Activated T-helper 2 cell treated with anti-CD3 and anti-CD28 coated beads, Interferon-gamma antibody, Interleukin-2, Interleukin-4, amounts not matched to agents 10 μg/mL and 5 μg/mL and 100 μg/mL, durations not matched to agents 14 hours and 24 hours and 36 hours (primary cell): ENCODE results near the gene LMF2. TPM values are rescaled to one million over a fixed set of nuclear protein-coding genes. Genes with fewer than 3 reads are reported as not detected.

Experiments used
- DNase-seq: peaks from one replicate; pipeline ENCODE4 v3.0.0; 2021; ENCODE audit warnings: low spot score
- H3K27ac Mint-ChIP-seq: one replicate; pipeline ENCODE4 v1.8.0; 2021; ENCODE audit warnings: mixed read lengths
- H3K27me3 Mint-ChIP-seq: one replicate; pipeline ENCODE4 v1.8.0; 2021; ENCODE audit warnings: low read depth, mixed read lengths
- H3K36me3 Mint-ChIP-seq: one replicate; pipeline ENCODE4 v1.8.0; 2021; ENCODE audit warnings: low read depth, mixed read lengths
- H3K4me1 Mint-ChIP-seq: one replicate; pipeline ENCODE4 v1.8.0; 2021; ENCODE audit warnings: low read depth, mixed read lengths
- H3K4me3 Mint-ChIP-seq: one replicate; pipeline ENCODE4 v1.8.0; 2021; ENCODE audit warnings: low read depth, mild to moderate bottlenecking, moderate library complexity, mixed read lengths
- H3K9me3 Mint-ChIP-seq: one replicate; pipeline ENCODE4 v1.8.0; 2021; ENCODE audit warnings: mixed read lengths
- intact Hi-C: fragments of 100-400 bp; cut with micrococcal nuclease; formaldehyde crosslinking; loops from one replicate; pipeline ENCODE4 v1.15.1; 2023
- total RNA-seq: library from RNA; stranded (reverse); gene quantifications from 2 replicates; pipeline ENCODE4 v1.2.3, GENCODE V29; 2022

The LMF2 gene
- total RNA-seq, 1 donor from 2014 or later: 77.2 TPM

DNA sequence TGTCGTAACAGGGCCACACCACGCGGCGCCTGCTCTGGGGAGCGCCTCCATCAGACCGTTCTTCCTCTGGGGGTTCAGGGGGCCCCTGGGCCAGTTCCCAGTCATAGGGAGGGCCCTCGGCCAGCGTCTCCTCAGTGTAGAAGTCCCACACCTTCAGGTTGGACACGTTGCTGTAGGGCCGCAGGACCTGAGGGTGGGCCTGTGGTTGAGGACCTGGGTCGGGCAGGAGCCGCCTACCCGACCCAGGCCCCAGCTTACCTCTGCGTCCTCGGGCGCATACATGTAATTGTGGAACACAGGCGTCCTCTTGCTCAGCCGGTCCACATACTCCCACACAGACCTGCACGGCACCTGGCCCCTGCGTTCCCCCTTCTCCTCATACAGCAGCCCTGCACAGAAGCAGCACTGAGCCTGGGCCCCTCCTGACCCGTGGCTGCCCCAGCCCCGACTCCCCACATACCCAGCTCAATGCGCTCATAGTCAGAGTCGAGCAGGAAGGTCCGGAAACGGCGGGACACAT, 52.9 kb downstream of the LMF2 start:
- Mint-ChIP-seq H3K36me3 (peaks cover 58% of the 10 kb centered on the region), H3K27ac (no peak overlapping the region), H3K27me3 (no peaks in the 10 kb centered on the region), H3K9me3 (no peaks in the 10 kb centered on the region), H3K4me1 (peaks cover 10% of the 10 kb centered on the region), H3K4me3 (no peak overlapping the region)
- no peak for DNase-seq
- intact Hi-C loops: no loop called here

Other genes starting within 250 kb of the LMF2 start
- gene MAPK12, start 246.0 kb downstream of the LMF2 start, total RNA-seq: 16.3 and 17.6 TPM in 2 replicates
- gene MAPK11, start 237.3 kb downstream of the LMF2 start, total RNA-seq: 19.0 and 20.9 TPM in 2 replicates
- 9.8 and 11.1 TPM in 2 replicates for gene PLXNB2, start 200.1 kb downstream of the LMF2 start, total RNA-seq
- gene DENND6B, start 180.7 kb downstream of the LMF2 start, total RNA-seq: 2.3 and 2.7 TPM in 2 replicates
- gene PPP6R2, start 164.4 kb downstream of the LMF2 start, total RNA-seq: 42.9 and 45.0 TPM in 2 replicates
- 102 and 106 TPM in 2 replicates for gene SBF1, start 32.7 kb downstream of the LMF2 start, total RNA-seq
- gene ADM2, start 26.2 kb downstream of the LMF2 start, total RNA-seq: 2.2 and 2.9 TPM in 2 replicates
- gene MIOX, start 20.8 kb downstream of the LMF2 start, total RNA-seq: 0.25 TPM in 1 of 2 replicates, not detected in the other
- 112 and 115 TPM in 2 replicates for gene NCAPH2, start 522 bp upstream of the LMF2 start, total RNA-seq
- 3.8 and 8.7 TPM in 2 replicates for gene SCO2, start 17.9 kb upstream of the LMF2 start, total RNA-seq
- gene TYMP, start 22.3 kb upstream of the LMF2 start, total RNA-seq: 35.9 and 36.9 TPM in 2 replicates
- 3.0 and 3.3 TPM in 2 replicates for gene KLHDC7B, start 38.2 kb upstream of the LMF2 start, total RNA-seq
- gene SYCE3, start 55.2 kb upstream of the LMF2 start, total RNA-seq: 0.62 TPM in 1 of 2 replicates, not detected in the other
- gene CPT1B, start 70.7 kb upstream of the LMF2 start, total RNA-seq: 68.2 and 74.3 TPM in 2 replicates
- gene CHKB, start 75.1 kb upstream of the LMF2 start, total RNA-seq: 86.1 and 90.9 TPM in 2 replicates
- gene MAPK8IP2, start 93.1 kb upstream of the LMF2 start, total RNA-seq: 0.09 and 0.16 TPM in 2 replicates
- 25.0 TPM in 2 replicates for gene ARSA, start 120.5 kb upstream of the LMF2 start, total RNA-seq
- 0.16 and 0.25 TPM in 2 replicates for gene SHANK3, start 165.1 kb upstream of the LMF2 start, total RNA-seq
- not detected in 2 replicates for gene ACR, start 230.5 kb upstream of the LMF2 start, total RNA-seq